H1 (cell line): Measurements from ENCODE around the gene PRRG4. TPM values are rescaled to one million over a fixed set of nuclear protein-coding genes. Genes with fewer than 3 reads are reported as not detected.

Source experiments
- CEBPB ChIP-seq: IDR thresholded peaks from 2 replicates; pipeline ENCODE4 v1.6.1; 2012; ENCODE audit warnings: low read depth, low read length
- CHD2 ChIP-seq: IDR thresholded peaks from 2 replicates; pipeline ENCODE4 v1.6.1; 2012; ENCODE audit warnings: low read length, improper control_type of control experiment
- GTF2F1 ChIP-seq: IDR thresholded peaks from 2 replicates; pipeline ENCODE4 v1.6.1; 2012; ENCODE audit warnings: low read depth, low read length, improper control_type of control experiment, borderline replicate concordance
- KDM4A ChIP-seq: IDR thresholded peaks from one replicate; pipeline ENCODE4 v1.7.1; 2012; ENCODE audit warnings: low read depth, mild to moderate bottlenecking, moderate library complexity, low read length, inconsistent platforms; ENCODE audit not compliant: severe bottlenecking
- KDM5A ChIP-seq: fragments of 200-600 bp; IDR thresholded peaks from 2 replicates; pipeline ENCODE4 v1.7.1; 2012; ENCODE audit warnings: mild to moderate bottlenecking, low read length, inconsistent platforms, mixed read lengths
- MAFK ChIP-seq: IDR thresholded peaks from 2 replicates; pipeline ENCODE4 v1.6.1; 2012; ENCODE audit warnings: low read depth, mild to moderate bottlenecking, improper control_type of control experiment, low read length
- NANOG ChIP-seq: IDR thresholded peaks from 2 replicates; pipeline ENCODE4 v1.6.1; 2011; ENCODE audit warnings: low read length, low read depth, mild to moderate bottlenecking, inconsistent platforms; ENCODE audit not compliant: insufficient read depth, poor library complexity, severe bottlenecking
- POU5F1 ChIP-seq: IDR thresholded peaks from 2 replicates; pipeline ENCODE4 v1.6.1; 2011; ENCODE audit warnings: low read depth, mild to moderate bottlenecking, low read length, moderate library complexity
- RFX5 ChIP-seq: IDR thresholded peaks from 2 replicates; pipeline ENCODE4 v1.6.1; 2011; ENCODE audit warnings: low read depth, low read length, improper control_type of control experiment, borderline replicate concordance
- SIN3A ChIP-seq, 2 experiments: IDR thresholded peaks in 1 of 2; conservative IDR thresholded peaks in 1 of 2; 2 replicates each; pipeline ENCODE4 v1.6.1; 2011 to 2012; ENCODE audit warnings: low read length in 2 of 2, improper control_type of control experiment in 1 of 2, low read depth in 1 of 2, mild to moderate bottlenecking in 1 of 2
- SIRT6 ChIP-seq: IDR thresholded peaks from one replicate; pipeline ENCODE4 v1.7.1; 2012; ENCODE audit warnings: low read length, inconsistent platforms
- SIX5 ChIP-seq: IDR thresholded peaks from 2 replicates; pipeline ENCODE4 v1.6.1; 2011; ENCODE audit warnings: mild to moderate bottlenecking, low read depth, low read length
- SP1 ChIP-seq: IDR thresholded peaks from 2 replicates; pipeline ENCODE4 v1.6.1; 2011; ENCODE audit warnings: low read depth, low read length
- SRF ChIP-seq: IDR thresholded peaks from 2 replicates; pipeline ENCODE4 v1.6.1; 2011; ENCODE audit warnings: mild to moderate bottlenecking, low read depth, low read length, moderate library complexity
- TBP ChIP-seq: IDR thresholded peaks from 2 replicates; pipeline ENCODE4 v1.6.1; 2011; ENCODE audit warnings: low read depth, low read length, improper control_type of control experiment
- USF2 ChIP-seq: IDR thresholded peaks from 2 replicates; pipeline ENCODE4 v1.6.1; 2011; ENCODE audit warnings: low read length, improper control_type of control experiment
- polyA plus RNA-seq, 7 experiments: library from polyadenylated mRNA; depleted of rRNA in 3 of 7; stranded (reverse) in 5 of 7; unstranded in 2 of 7; fragments of >200 nt in 5 of 7; fragments of 200-250 nt in 2 of 7; gene quantifications; 1 replicate in 5 of 7; 2 replicates in 1 of 7; 4 replicates in 1 of 7; pipeline versions ENCODE4 v1.2.1 to v1.2.3, GENCODE V29; 2011 to 2013; ENCODE audit warnings: missing spikeins in 2 of 7, mixed read lengths in 2 of 7
- total RNA-seq: library from RNA; stranded (reverse); fragmentation: NEBNext Ultra II Directional; extraction: Animal tissue kit (Norgen Biotek cat#: 25700); gene quantifications from 2 replicates; pipeline ENCODE4 v1.2.1, GENCODE V29; 2021
- TF ChIP-seq, protein P1 (sequence below), 3 experiments: IDR thresholded peaks; 1 replicate in 2 of 3; 2 replicates in 1 of 3; pipeline versions ENCODE4 v1.5.1 to v1.6.1; 2011; ENCODE audit warnings: low read length in 3 of 3, mild to moderate bottlenecking in 3 of 3, inconsistent platforms in 2 of 3, low read depth in 1 of 3, moderate library complexity in 1 of 3; ENCODE audit not compliant: insufficient read depth in 1 of 3; ENCODE audit errors: control extremely low read depth in 1 of 3
- TF ChIP-seq, protein P2 (sequence below): IDR thresholded peaks from 2 replicates; pipeline ENCODE4 v1.6.1; 2011; ENCODE audit warnings: low read depth, mild to moderate bottlenecking, low read length; ENCODE audit not compliant: insufficient read depth

The PRRG4 gene
- total and polyA plus RNA-seq, 2 of the 8 experiments (the other 6 are each of a cell fraction or from before 2014, with no cell fraction given): 0.65 to 1.7 TPM

- TF ChIP-seq CEBPB (no peak), MAFK (no peak), SRF (no peak), TBP (no peak), SIRT6 (no peak), KDM4A (peak; percentile 97), GTF2F1 (no peak), CHD2 (no peak), POU5F1 (no peak), USF2 (no peak), SIN3A (conservative IDR thresholded peaks at IDR 0.05 in 1 of 2, IDR thresholded peaks at IDR 0.05 in 1 of 2; ENCODE audit: low read depth in 1 of 2, low read length in 2 of 2) (peak in 1 of 2 experiments; percentile 66; a peak in 2 of 4 replicates), KDM5A (no peak), RFX5 (no peak), NANOG (no peak), SIX5 (no peak), SP1 (no peak)
- TF ChIP-seq, protein P1, sequence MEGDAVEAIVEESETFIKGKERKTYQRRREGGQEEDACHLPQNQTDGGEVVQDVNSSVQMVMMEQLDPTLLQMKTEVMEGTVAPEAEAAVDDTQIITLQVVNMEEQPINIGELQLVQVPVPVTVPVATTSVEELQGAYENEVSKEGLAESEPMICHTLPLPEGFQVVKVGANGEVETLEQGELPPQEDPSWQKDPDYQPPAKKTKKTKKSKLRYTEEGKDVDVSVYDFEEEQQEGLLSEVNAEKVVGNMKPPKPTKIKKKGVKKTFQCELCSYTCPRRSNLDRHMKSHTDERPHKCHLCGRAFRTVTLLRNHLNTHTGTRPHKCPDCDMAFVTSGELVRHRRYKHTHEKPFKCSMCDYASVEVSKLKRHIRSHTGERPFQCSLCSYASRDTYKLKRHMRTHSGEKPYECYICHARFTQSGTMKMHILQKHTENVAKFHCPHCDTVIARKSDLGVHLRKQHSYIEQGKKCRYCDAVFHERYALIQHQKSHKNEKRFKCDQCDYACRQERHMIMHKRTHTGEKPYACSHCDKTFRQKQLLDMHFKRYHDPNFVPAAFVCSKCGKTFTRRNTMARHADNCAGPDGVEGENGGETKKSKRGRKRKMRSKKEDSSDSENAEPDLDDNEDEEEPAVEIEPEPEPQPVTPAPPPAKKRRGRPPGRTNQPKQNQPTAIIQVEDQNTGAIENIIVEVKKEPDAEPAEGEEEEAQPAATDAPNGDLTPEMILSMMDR (IDR thresholded peaks at IDR 0.05; ENCODE audit: control extremely low read depth in 1 of 3, insufficient read depth in 1 of 3, low read depth in 1 of 3, low read length in 3 of 3): no peak
- TF ChIP-seq, protein P2, sequence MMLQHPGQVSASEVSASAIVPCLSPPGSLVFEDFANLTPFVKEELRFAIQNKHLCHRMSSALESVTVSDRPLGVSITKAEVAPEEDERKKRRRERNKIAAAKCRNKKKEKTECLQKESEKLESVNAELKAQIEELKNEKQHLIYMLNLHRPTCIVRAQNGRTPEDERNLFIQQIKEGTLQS: no peak
These were observed at the start of gene PRRG4 (continued) for GRCh38 chr11:32829680-32830412.
